Gastrocnemius medialis (tissue), 4 donors: ENCODE measurements around the gene FGD4. TPM values are rescaled to one million over a fixed set of nuclear protein-coding genes. Genes with fewer than 3 reads are reported as not detected.
A peak's percentile ranks its signal among the peaks of the same experiment; 100 is the strongest.
"Not testable (repeated sequence)": the region's sequence is repeated elsewhere in the genome, so short reads cannot be mapped to it uniquely, and the experiment has no call there.

Source experiments
- ATAC-seq, 2 donors: fragments of 150-250 bp; one replicate each; pipeline ENCODE4 v1.9.1; 2016
- DNase-seq, 2 donors: peaks; one replicate each; pipeline ENCODE4 v3.0.0-alpha.2; 2019
- H3K27ac ChIP-seq, 4 donors: fragments of 200-600 bp; sonication (generic); 1 replicate in 1 of 4; 2 replicates in 3 of 4; pipeline ENCODE4 v1.5.1; 2016 to 2018; ENCODE audit warnings: mild to moderate bottlenecking in 2 of 4, moderate library complexity in 1 of 4
- H3K27me3 ChIP-seq, 3 donors: fragments of 200-600 bp; sonication (generic) in 2 of 3; 1 replicate in 1 of 3; 2 replicates in 2 of 3; pipeline versions ENCODE4 v1.5.1 to v1.6.0; 2016 to 2019; ENCODE audit warnings: mild to moderate bottlenecking in 1 of 3, moderate library complexity in 1 of 3
- H3K36me3 ChIP-seq, 2 donors: fragments of 200-600 bp; sonication (generic) in 1 of 2; one replicate each; pipeline ENCODE4 v1.5.1; 2017 to 2018
- H3K4me1 ChIP-seq, 2 donors: fragments of 200-600 bp; sonication (generic) in 1 of 2; one replicate each; pipeline ENCODE4 v1.5.1; 2016 to 2017; ENCODE audit warnings: mild to moderate bottlenecking in 2 of 2
- H3K4me3 ChIP-seq, 4 donors: fragments of 200-600 bp; sonication (generic) in 3 of 4; 1 replicate in 1 of 4; 2 replicates in 3 of 4; pipeline ENCODE4 v1.5.1; 2016 to 2019; ENCODE audit warnings: mild to moderate bottlenecking in 2 of 4
- H3K9me3 ChIP-seq, 3 donors: fragments of 200-600 bp; sonication (generic) in 2 of 3; 1 replicate in 1 of 3; 2 replicates in 2 of 3; pipeline ENCODE4 v1.5.1; 2016 to 2019
- CTCF ChIP-seq, 5 experiments: fragments of 450-650 bp in 3 of 5; fragments of 200-600 bp in 2 of 5; sonication (generic) in 2 of 5; IDR thresholded peaks in 4 of 5; conservative IDR thresholded peaks in 1 of 5; 1 replicate in 4 of 5; 2 replicates in 1 of 5; pipeline ENCODE4 v1.5.1; 2016 to 2019; ENCODE audit warnings: antibody characterized with exemption in 5 of 5, mild to moderate bottlenecking in 3 of 5, moderate library complexity in 3 of 5
- POLR2A ChIP-seq, 2 donors: fragments of 450-650 bp; IDR thresholded peaks; one replicate each; pipeline ENCODE4 v1.6.1; 2017; ENCODE audit warnings: antibody characterized with exemption in 2 of 2, mild to moderate bottlenecking in 2 of 2, moderate library complexity in 2 of 2
- in situ Hi-C, 4 donors: fragments of 200-750 bp; cut with MboI; loops; one replicate each; pipeline versions ENCODE4 v1.15.0 to v1.8.0; 2017; ENCODE audit warnings: low sequenced_read_pairs in 4 of 4
- intact Hi-C: fragments of 100-400 bp; cut with DNase I; formaldehyde crosslinking; loops from one replicate; pipeline ENCODE4 v1.15.1; 2023; ENCODE audit warnings: low total_unique reads
- total RNA-seq, 4 donors: library from RNA; depleted of rRNA; stranded (reverse); fragments of >200 nt; gene quantifications; one replicate each; pipeline versions ENCODE4 v1.1.0 to v1.2.3, GENCODE V29; 2016

FGD4 gene
- total RNA-seq, 4 donors from 2014 or later = 18.8 to 60.3 (median 40.8) TPM

GRCh38 chr12:32519047-32519446, 119.7 kb downstream of the FGD4 start:
- H3K36me3 ChIP-seq = no peaks in the 10 kb centered on the region
- TF ChIP-seq CTCF (IDR thresholded peaks at IDR 0.05 in 4 of 5, conservative IDR thresholded peaks at IDR 0.05 in 1 of 5) (no peak), POLR2A (IDR thresholded peaks at IDR 0.05) (no peak)
- H3K4me1 ChIP-seq = peaks cover 46 to 50% of the 10 kb centered on the region in 2 donors
- no peaks in the 10 kb centered on the region for H3K27me3 ChIP-seq
- in situ Hi-C loops = no loop called here
- H3K27ac ChIP-seq = peak overlapping the region in 2 of 4 donors; percentile 15 to 75
- no peaks in the 10 kb centered on the region for H3K9me3 ChIP-seq
- no peak overlapping the region for H3K4me3 ChIP-seq
- DNase-seq = no peak
- intact Hi-C loops = no loop called here
- peak in 1 of 2 donors; percentile 62 for ATAC-seq

GRCh38 chr12:32522331-32523221, 123.2 kb downstream of the FGD4 start:
- H3K4me3 ChIP-seq = no peak overlapping the region
- no peaks in the 10 kb centered on the region for H3K27me3 ChIP-seq
- no peaks in the 10 kb centered on the region for H3K9me3 ChIP-seq
- in situ Hi-C loops = no loop called here
- intact Hi-C loops = no loop called here
- H3K27ac ChIP-seq = peak overlapping the region; percentile 46 to 75 (median 59)
- no peaks in the 10 kb centered on the region for H3K36me3 ChIP-seq
- no peak for ATAC-seq
- no peak for DNase-seq
- peaks cover 27 to 32% of the 10 kb centered on the region in 2 donors for H3K4me1 ChIP-seq
- TF ChIP-seq CTCF (IDR thresholded peaks at IDR 0.05 in 4 of 5, conservative IDR thresholded peaks at IDR 0.05 in 1 of 5) = no peak
- TF ChIP-seq POLR2A (IDR thresholded peaks at IDR 0.05) = no peak

- in situ Hi-C loops, intact Hi-C loops, DNase-seq, H3K9me3 ChIP-seq, H3K27ac ChIP-seq, H3K4me3 ChIP-seq, H3K27me3 ChIP-seq, H3K36me3 ChIP-seq, ATAC-seq: not testable (repeated sequence)
- peaks cover 31 to 33% of the 10 kb centered on the region in 2 donors for H3K4me1 ChIP-seq
Measured at GRCh38 chr12:32525802-32526201, 126.4 kb downstream of the FGD4 start.

GRCh38 chr12:32526343-32526742, 127.0 kb downstream of the FGD4 start:
- H3K27ac ChIP-seq, intact Hi-C loops, H3K9me3 ChIP-seq, in situ Hi-C loops, H3K36me3 ChIP-seq, H3K27me3 ChIP-seq, ATAC-seq, DNase-seq, H3K4me3 ChIP-seq: not testable (repeated sequence)
- peaks cover 30 to 33% of the 10 kb centered on the region in 2 donors for H3K4me1 ChIP-seq

GRCh38 chr12:32532422-32532821, 133.1 kb downstream of the FGD4 start:
- DNase-seq = no peak
- intact Hi-C loops = no loop called here

More at GRCh38 chr12:32532422-32532821, 133.1 kb downstream of the FGD4 start:
- H3K27ac ChIP-seq = peak overlapping the region; percentile 71 to 92 (median 80)
- in situ Hi-C loops = no loop called here
- H3K27me3 ChIP-seq = no peaks in the 10 kb centered on the region
- H3K4me1 ChIP-seq = peaks cover 43 to 63% of the 10 kb centered on the region in 2 donors
- no peaks in the 10 kb centered on the region for H3K36me3 ChIP-seq
- ATAC-seq = no peak
- TF ChIP-seq POLR2A (IDR thresholded peaks at IDR 0.05) = no peak
- TF ChIP-seq CTCF (IDR thresholded peaks at IDR 0.05 in 4 of 5, conservative IDR thresholded peaks at IDR 0.05 in 1 of 5) = no peak
- H3K4me3 ChIP-seq = no peak overlapping the region
- no peaks in the 10 kb centered on the region for H3K9me3 ChIP-seq
